ENCODE data around the gene MPI.
"Not testable (repeated sequence)": the region's sequence is repeated elsewhere in the genome, so short reads cannot be mapped to it uniquely, and the experiment has no call there.

MPI gene

GRCh38 chr15:74864296-74864695 lies 25.5 kb upstream of the MPI start:
- DNase-seq (ENCODE audit: low spot score): no peak

GRCh38 chr15:74865316-74865715 lies 24.5 kb upstream of the MPI start:
- DNase-seq (ENCODE audit: low spot score): no peak

GRCh38 chr15:74866090-74866489 lies 23.8 kb upstream of the MPI start:
- DNase-seq (ENCODE audit: low spot score): no peak

- no peak for DNase-seq (ENCODE audit: low spot score)
Measured at GRCh38 chr15:74867466-74868038, 22.3 kb upstream of the MPI start.

- DNase-seq (ENCODE audit: low spot score): no peak
Measured at GRCh38 chr15:74868059-74868458, 21.8 kb upstream of the MPI start.

GRCh38 chr15:74869372-74869725 lies 20.5 kb upstream of the MPI start:
- no peak for DNase-seq (ENCODE audit: low spot score)

GRCh38 chr15:74869726-74870407 lies 20.0 kb upstream of the MPI start:
- peak; percentile 60 for DNase-seq (ENCODE audit: low spot score)

GRCh38 chr15:74870436-74871215 lies 19.2 kb upstream of the MPI start:
- DNase-seq (ENCODE audit: low spot score): no peak

- DNase-seq (ENCODE audit: low spot score): no peak
Measured at GRCh38 chr15:74872702-74873035, 17.2 kb upstream of the MPI start.

- peak; percentile 97 for DNase-seq (ENCODE audit: low spot score)
Measured at GRCh38 chr15:74873036-74873755, 16.6 kb upstream of the MPI start, which contains the start of gene SCAMP2. TSS of gene SCAMP2 (minus strand) at chr15:74873365. CDS start at chr15:74873255, 110 bp downstream.

- DNase-seq (ENCODE audit: low spot score): peak; percentile 33
Measured at GRCh38 chr15:74873756-74874424, 16.0 kb upstream of the MPI start.

GRCh38 chr15:74878273-74878672 lies 11.6 kb upstream of the MPI start:
- DNase-seq (ENCODE audit: low spot score): no peak

GRCh38 chr15:74882528-74882927 lies 7.3 kb upstream of the MPI start:
- no peak for DNase-seq (ENCODE audit: low spot score)

GRCh38 chr15:74884428-74885223 lies 5.2 kb upstream of the MPI start:
- DNase-seq (ENCODE audit: low spot score): no peak

- DNase-seq (ENCODE audit: low spot score): no peak
Measured at GRCh38 chr15:74885461-74885860, 4.4 kb upstream of the MPI start.

- DNase-seq (ENCODE audit: low spot score): not testable (repeated sequence)
Measured at GRCh38 chr15:74887537-74888193, 2.2 kb upstream of the MPI start.

- no peak for DNase-seq (ENCODE audit: low spot score)
Measured at GRCh38 chr15:74888716-74889115, 1.1 kb upstream of the MPI start.

GRCh38 chr15:74889390-74889882 lies 406 bp upstream of the MPI start:
- DNase-seq (ENCODE audit: low spot score): no peak

- no peak for DNase-seq (ENCODE audit: low spot score)
Measured at GRCh38 chr15:74890665-74890960, 771 bp downstream of the MPI start.

GRCh38 chr15:74891469-74891868 lies 1.6 kb downstream of the MPI start:
- DNase-seq (ENCODE audit: low spot score): no peak

- no peak for DNase-seq (ENCODE audit: low spot score)
Measured at GRCh38 chr15:74892313-74892712, 2.5 kb downstream of the MPI start.

All from germinal center (tissue), 1 donor.